ELF-1 (cell line): ENCODE data around the gene CHRNA7.

Experiments
- DNase-seq: peaks from one replicate; pipeline ENCODE4 v3.0.0-alpha.2; 2016; ENCODE audit warnings: low read depth, low spot score

CHRNA7 gene

DNA sequence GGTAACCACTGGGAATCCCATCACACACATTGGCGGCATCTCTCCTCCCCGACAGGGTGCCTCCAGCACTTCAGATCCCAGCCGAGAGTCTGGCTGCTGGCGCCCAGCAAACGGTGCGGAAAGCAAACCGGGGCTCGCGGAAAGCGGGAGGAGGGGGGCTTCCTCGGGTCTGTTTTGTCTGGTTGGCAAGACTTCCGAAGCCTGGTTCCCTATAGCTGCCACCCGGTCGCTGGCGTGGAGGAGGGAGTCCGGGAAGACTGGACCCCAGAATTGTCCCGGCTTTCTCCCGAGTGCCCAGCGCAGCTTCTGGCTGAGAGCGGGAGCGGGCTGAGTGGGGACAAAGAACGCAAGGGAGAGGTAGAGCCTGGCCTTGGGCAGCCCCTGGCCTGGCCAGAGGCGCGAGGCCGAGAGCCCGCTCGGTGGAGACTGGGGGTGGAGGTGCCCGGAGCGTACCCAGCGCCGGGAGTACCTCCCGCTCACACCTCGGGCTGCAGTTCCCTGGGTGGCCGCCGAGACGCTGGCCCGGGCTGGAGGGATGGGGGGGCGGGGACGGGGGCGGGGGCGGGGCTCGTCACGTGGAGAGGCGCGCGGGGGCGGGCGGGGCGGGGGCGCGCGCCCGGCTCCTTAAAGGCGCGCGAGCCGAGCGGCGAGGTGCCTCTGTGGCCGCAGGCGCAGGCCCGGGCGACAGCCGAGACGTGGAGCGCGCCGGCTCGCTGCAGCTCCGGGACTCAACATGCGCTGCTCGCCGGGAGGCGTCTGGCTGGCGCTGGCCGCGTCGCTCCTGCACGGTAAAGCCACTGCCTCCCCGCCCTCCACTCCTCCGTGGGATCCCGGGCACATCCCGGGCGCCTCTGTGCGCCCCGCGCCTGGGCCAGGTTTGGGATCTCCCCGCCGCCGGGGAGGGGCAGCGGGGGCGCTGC, at the start of gene CHRNA7:
Gene CHRNA7, plus strand, starts transcription at position 654 of the 920 bp plus-strand sequence. Its CDS starts 80 bp downstream, at position 734.
- peak; percentile 75 for DNase-seq

DNA sequence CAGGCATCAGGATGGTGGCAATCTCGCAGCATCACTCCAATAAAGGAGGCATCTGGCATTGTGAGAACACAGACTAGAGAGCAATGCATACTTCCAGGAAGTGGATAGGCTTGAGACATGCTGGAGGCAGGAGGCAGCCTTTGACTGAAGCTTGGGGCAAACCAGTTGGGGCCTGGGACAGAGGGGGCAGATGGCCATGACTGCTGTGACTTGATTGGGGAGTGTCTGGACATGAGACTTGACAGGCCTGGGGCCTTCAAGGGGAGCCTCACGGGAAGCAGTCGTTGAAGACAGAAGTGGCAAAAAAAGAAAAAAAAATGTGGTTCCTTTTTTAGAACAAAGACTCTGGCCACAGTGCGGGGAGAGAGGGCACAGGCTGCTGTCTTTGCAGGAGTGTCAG, 44.7 kb upstream of the CHRNA7 start:
- DNase-seq: no peak

DNA sequence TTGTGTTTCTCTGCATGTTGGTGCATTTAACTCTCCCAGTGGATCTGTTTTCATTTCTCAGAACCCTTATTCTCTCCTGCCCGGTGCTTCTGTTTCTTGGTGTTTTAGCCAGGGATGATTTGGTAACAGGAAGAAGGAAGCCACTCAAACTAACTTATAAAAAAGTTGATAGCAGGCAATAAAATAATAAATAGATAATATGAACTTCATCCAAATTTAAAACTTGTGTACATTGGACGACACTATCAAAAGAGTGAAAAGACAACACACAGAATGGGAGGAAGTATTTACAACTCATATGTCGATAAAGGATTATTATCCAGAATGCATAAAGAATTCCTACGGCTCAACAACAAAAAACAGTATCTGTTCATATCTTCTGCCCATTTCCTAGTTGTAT, 37.3 kb upstream of the CHRNA7 start:
- DNase-seq: no peak

DNA sequence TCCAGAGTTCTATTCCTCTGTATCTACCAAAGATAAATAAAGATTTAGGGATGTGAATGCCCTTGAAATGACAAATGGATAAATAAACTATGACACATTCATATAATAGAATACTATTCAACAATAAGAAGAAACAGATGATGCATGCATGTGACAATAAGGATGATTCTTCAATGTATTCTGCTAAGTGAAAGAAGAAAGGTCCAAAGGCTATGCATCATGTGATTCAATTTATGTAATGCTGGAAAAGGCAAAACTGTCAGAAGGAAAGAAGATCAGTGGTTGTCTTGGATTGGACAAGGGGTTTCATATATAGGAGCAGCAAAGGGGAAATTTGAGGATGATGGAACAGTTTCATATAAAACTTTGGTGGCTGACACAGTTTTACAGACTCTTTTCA, 32.6 kb upstream of the CHRNA7 start:
- DNase-seq: no peak

DNA sequence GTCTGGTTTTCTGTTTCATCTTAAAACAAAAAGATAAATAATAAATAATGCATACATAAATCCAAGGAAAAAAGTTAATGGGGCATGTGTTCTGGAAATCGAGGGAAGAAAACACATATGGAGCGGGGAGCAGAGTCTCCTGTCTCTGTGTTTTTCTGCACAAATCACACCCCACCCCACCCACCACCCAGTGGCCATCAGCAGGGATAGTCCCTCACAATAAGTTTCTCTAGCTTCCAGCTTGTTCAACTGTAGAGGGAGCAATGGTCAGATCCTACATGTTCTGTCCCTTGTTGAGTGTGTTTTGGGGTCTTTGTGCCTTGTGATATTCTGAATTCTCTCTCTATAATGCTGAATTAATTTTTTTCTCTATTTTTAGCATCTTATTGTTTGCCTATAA, 26.8 kb upstream of the CHRNA7 start:
- DNase-seq: no peak

DNA sequence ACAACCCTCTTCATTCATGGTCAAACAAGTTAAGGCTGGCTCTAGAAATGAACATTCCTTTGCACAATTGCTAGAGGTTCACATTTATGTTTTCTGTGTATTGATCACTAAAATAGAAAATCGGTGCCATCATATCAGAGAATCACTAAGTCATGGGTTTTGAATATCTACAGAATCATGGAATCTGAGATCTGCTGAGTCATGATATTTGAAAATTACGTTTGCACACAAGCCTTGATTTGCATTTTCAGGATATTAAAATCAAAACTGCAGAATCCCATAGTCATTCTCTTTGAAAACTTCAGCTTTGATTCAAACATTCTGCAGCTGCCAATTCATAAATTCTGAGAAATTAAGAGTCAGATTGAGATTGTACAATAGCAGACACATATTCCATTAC, 26.1 kb upstream of the CHRNA7 start:
- no peak for DNase-seq

DNA sequence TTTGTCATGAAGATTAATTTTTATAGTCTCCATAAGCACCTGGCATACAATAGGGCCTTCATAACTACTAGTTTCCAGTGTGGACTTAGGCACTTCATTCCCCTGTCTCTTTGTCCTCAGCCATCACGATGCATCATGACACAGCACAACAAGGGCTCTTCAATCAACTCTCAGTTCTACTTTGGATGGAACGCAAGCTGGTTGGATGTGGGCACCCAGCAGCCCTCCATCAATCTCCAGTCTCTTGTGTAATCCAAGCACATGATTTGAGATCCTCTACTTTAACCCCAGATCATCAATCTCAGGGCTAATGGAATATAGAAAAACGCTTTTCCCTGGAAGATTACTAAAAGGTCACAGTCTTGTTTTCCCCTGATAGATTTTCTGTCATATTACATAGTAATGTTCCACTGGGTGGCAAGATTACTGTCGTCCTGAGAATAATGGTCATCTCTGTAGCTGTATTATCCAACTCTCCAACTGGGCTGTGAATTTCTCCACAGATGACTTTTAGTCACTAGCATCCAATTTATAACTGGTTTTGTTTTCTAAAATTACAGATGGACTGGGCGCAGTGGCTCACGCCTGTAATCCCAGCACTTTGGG, 22.9 kb upstream of the CHRNA7 start:
- no peak for DNase-seq

DNA sequence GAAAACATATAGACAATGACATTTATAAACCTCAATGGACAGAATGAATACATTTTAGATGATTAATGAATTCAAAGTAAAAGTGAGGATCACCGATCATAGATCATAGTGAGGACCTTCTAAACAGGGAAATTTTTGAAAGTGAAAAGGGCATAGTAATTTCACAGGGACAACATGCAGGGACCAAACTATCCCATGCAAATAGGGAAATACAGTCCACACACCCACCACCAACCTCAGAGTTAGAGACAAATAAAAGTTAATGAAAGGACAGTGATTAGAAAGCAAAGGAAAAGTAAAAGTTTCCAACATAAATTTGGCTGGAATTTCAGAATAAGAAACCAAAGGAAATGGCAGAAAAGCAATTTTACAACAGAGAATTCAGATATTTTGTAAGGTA, 15.4 kb upstream of the CHRNA7 start:
- no peak for DNase-seq

DNA sequence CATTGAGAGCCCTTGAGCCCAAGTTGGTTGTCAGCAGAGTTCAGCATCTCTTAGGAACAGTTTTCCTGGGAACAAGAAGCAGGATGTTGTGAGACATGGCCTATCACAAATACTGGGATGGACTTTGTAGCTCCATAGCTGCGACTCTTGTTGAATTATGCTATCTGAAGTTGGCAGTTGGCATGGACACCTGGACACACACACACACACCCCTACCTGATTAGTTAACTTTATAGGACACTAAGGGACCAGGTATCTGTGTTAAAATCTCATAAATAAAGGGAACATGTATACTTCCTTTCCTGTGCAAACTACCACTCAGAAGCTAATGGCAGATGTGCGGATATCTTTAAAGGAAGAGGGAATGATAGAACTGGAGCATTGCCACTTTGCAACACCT, 10.2 kb upstream of the CHRNA7 start:
- no peak for DNase-seq

DNA sequence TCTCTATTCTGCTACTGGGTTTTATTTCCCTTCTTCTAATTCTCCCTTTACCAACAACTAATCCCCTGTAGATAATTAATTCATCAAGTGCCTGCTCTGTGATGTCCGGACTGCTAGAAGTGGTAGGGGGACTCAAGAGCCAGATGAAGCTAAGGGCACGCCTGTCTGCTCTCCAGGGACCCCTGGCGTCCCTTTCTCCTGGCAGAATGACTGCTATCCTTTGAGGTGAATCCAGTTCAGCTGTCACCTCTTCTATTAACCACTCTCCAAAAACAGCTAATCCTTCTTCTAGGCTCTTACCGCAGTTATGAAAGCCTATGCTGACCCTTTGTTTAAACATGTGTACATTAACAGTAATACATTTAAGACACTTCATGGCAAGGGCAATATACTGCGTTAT, 1.4 kb upstream of the CHRNA7 start:
- peak; percentile 52 for DNase-seq

DNA sequence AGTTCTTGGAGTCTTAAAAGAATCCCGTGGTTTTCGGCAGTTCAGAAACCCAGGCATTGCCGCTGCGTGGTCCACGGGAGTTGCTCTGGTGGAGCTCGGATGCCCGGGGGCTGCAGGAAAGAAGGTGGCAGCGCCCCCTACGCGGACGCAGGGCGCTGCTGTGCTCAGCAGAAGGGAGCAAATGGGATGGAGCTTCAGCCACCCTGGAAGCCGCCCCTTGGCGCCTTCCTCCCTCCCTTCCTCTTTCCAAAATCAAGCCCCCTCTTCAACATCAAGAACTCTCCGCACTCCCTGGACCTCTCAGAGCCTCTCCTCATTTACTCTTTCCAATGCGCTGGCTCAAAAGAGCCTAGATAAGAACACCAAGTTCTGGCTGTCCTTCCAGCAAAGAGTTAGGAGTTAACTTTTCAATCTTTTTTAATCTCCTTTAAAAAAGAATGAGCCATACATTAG, 880 bp upstream of the CHRNA7 start:
- peak; percentile 67 for DNase-seq

DNA sequence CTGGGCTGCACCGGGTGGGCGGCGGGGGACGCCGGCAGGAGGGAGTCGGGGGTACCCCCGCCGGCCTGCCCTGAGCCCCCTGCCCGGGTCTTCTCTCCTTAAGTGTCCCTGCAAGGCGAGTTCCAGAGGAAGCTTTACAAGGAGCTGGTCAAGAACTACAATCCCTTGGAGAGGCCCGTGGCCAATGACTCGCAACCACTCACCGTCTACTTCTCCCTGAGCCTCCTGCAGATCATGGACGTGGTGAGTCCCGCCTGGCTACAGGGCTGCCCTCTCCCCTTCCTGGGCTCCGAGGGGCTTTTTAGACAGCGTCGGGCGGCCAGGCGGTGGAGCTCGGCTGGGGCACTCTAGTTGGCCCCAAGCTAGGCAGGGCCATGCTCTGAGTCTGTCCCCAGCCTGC, 480 bp downstream of the CHRNA7 start:
- peak; percentile 35 for DNase-seq

DNA sequence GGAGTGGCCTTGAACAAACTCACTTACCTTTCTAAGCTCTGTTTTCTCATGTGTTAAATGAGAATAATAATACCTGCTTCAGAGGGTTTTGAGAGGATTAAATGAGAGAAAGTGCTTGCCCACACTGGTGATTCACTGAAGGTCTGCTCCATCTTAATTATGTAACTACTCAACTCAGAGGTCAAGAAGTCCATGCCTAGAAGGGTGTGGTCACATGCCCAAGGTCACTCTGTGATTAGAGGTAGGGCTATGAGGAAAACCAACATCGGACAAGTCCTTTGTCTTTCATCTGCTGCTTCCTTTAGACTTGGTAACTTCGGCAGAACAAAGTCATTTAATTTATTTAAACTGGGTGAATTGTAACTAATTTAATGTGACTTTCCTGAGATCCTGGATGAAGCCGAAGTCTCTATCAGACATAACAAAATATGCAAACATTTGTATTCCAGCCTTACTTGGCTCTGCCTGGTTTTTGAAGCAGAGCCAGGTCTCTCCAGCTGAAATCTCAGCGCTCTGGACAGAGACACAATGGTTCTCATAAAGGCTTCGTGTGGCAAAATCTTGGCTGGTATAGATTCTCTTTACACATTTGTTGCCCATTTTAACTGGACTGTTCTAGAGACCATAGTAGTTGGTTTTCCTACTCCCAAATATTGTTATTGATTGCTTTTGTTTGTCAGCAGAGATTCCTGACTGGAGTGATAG, 3.0 kb downstream of the CHRNA7 start:
- no peak for DNase-seq

DNA sequence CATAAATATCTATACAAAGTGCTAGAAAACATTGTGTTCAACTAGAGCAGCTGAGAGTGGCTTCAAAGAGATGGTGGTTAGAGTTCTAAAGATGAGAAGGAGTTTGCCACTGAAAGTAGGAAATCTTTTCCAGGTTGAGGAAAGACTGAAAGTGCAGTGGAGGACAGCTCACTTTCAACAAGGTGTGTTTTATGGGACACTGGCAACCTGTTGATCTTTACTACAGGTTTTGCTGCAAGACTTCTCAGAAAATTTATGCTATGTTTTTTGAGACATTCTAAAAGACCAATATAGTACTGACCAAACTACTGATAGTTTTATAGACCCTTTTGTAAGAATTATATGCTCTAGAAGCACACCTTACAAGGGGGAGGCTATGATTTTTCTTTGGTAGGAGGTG, 3.8 kb downstream of the CHRNA7 start:
- no peak for DNase-seq

DNA sequence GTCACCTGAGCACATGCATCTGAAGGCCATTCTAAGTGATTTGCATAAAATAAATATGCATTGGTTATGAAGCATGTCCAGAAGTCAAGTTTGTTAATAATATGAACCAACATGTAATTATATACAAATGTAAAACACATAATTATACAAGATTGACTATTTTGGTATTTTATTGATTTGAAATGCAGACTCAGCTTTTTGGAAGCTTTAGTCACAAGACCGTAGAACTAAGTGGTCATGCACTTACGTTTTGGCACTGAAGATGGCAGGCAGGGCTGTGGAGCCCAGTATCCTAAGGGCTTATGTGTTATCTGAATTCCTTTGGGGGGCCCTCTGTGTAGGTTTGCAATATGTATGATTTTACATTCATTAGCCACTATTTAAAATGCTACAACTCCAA, 5.0 kb downstream of the CHRNA7 start:
- DNase-seq: no peak

DNA sequence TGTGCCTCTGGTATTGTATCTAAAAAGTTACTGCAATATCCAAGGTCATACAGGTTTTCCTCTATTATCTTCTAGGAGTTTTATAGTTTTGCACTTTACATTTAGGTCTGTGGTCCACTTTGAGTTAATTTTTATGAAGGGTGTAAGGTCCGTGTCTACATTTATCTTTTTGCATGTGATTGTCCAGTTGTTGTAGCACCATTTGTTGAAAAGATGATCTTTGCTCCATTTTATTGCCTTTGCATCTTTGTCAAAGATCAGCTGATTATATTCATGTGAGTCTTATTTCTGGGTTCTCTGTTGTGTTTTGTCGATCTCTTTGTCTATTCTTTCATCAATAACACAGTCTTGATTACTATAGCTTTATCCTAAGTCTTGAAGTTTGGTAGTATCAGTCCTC, 6.7 kb downstream of the CHRNA7 start:
- no peak for DNase-seq

DNA sequence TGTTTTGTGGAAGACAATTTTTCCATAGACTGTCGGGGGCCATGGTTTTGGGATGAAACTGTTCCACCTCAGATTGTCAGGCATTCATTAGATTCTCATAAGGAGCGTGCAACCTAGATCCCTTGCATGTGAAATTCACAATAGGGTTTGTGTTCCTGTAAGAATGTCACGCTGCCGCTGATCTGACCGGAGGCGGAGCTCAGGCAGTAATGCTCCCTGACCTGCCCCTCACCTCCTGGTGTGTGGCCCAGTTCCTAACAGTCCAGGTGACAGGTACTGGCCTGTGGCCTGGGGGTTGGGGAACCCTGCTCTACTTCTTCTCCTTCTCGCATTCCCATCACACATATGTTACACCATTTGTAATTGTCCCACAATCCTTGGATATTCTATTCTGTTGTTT, 11.0 kb downstream of the CHRNA7 start:
- peak; percentile 38 for DNase-seq

DNA sequence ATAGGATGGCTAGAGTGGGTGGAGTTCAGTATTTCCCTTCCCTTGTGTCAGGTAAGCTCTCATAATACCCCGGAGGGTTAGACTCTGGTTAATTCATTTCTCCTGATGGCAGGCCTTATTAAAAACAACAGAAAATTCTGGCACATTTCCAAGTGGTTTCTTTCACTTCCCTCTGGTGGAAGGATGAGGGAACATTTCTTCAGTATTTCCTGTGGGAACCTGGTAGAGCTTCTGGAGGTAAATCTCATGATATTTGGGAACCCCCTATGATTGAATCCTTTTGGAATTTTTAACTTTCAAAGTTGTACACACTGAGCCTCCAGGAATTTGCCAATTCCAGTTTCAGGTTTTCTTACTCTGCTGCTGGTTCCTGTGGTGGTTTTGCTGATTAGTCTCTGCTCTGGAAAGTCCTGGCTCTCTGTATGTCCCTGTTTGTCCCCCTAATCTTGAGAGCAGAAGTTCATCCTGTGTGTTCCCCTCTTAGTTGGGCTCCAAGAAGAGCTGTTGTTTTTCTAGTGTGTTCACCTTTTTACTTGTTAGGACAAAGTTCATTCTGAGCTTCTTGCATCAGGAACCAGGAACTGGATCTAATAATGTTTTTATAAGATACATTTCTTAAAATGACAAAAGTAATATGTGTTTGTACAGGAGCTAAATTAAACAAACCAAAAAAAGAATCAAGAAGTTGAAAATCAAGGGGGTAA, 12.1 kb downstream of the CHRNA7 start:
- no peak for DNase-seq

DNA sequence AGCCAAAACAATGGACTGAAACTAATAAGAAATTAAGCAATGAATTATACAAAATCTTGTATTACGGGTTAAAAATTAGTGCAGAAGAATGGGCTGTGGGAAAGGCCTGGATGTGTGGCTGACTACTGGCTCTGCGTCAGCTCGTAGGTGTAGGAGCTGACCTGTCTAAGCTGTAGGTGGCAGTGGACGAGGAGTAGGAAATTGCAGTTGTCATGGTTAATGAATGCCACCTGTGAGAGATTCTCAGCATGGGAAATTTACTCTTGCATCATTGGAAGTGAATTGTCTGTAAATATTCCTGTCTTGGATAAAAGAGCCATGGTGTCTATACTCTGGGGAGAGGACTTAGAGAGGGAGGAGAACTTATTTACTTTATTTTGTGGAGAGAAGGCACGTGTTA, 23.4 kb downstream of the CHRNA7 start:
- no peak for DNase-seq

DNA sequence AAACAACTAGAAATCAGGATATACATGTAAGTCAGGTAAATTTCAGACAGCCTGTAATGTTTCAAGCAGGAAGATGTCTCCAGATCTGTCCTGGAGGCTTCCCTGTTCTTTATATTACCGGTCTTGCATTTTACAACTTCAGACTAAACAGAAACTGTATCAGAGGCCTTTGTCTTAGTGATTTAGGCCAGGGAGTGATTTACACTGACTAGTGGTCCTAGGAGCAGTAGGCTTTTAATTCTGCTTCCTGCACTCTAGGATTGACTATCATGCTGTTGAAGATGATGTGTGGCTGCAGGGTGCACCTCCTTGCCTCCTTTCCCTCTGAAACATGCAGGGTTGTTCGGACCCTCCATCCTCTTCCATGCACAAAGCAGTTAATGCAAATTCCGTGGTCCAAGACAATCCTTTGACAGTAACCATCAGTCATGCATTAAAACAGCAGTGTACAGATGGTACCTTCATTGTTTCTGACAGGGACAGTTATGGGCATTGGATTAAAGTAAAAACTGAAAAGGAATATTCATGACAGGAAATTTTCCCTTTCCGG, 27.6 kb downstream of the CHRNA7 start:
- DNase-seq: no peak

DNA sequence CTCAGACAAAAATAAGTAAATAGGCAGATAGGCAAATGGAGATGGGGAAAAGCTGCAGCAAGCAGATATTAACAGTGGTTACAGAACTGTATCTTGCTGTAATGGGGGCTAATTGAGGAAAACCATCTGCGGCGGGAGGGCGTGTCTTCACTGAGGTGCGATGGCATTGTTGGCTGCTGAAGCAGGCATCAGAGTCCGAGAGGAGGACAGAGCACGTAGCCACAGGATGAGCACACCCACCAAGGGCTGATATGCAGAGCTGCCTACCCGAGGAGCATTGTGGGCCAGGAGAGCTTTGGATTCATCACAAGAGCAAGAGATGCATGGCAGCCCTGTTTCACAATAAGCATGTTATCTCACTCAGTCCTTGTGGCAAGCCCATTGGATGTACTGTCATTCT, 30.4 kb downstream of the CHRNA7 start:
- no peak for DNase-seq

DNA sequence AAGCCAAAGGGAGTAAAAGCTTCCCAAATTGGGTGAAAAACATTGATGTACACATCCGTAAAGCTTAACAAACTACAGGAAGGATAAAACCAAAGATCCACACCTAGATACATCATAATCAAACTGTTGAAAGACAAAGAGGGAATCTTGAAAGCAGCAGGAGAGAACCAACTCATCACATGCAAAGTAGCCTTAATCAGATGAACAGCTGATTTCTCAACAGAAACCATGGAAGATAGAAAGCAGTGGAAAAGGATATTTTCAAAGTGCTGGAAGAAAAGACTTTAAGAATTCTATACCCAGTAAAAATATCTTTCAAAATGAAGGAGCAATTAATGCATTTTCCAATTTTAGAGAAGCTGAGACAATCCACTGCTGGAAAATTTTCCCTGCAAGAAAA, 36.8 kb downstream of the CHRNA7 start:
- no peak for DNase-seq
